NCI-H1092 (cell line): ENCODE measurements around the gene SFXN5.

Source experiments
- DNase-seq: peaks from one replicate; lab custom pipeline; 2025; lab: John Stamatoyannopoulos, UW

SFXN5 gene

GRCh38 chr2:72973566-72974435 is 97.7 kb downstream of the SFXN5 start:
- DNase-seq: peak; percentile 30

GRCh38 chr2:72973137-72973535 is 98.4 kb downstream of the SFXN5 start:
- DNase-seq: no peak

GRCh38 chr2:72972352-72973136 is 99.0 kb downstream of the SFXN5 start:
- no peak for DNase-seq

GRCh38 chr2:72971036-72971435 is 100.5 kb downstream of the SFXN5 start:
- DNase-seq: no peak

GRCh38 chr2:72969706-72970105 is 101.8 kb downstream of the SFXN5 start:
- no peak for DNase-seq

- DNase-seq: no peak
Observed at GRCh38 chr2:72968286-72968685, 103.2 kb downstream of the SFXN5 start.

GRCh38 chr2:72965770-72966450 is 105.6 kb downstream of the SFXN5 start:
- no peak for DNase-seq

GRCh38 chr2:72965016-72965415 is 106.5 kb downstream of the SFXN5 start:
- DNase-seq: no peak

- DNase-seq: no peak
Observed at GRCh38 chr2:72964146-72964525, 107.4 kb downstream of the SFXN5 start.

- no peak for DNase-seq
Observed at GRCh38 chr2:72963423-72964145, 107.9 kb downstream of the SFXN5 start.

GRCh38 chr2:72962911-72963310 is 108.6 kb downstream of the SFXN5 start:
- no peak for DNase-seq

- DNase-seq: no peak
Observed at GRCh38 chr2:72961853-72962468, 109.6 kb downstream of the SFXN5 start.

GRCh38 chr2:72961036-72961720 is 110.3 kb downstream of the SFXN5 start:
- DNase-seq: no peak

GRCh38 chr2:72959995-72960981 is 111.2 kb downstream of the SFXN5 start:
- DNase-seq: no peak

GRCh38 chr2:72959554-72959953 is 112.0 kb downstream of the SFXN5 start:
- no peak for DNase-seq

- DNase-seq: no peak
Observed at GRCh38 chr2:72958542-72959385, 112.7 kb downstream of the SFXN5 start.

GRCh38 chr2:72956936-72957335 is 114.6 kb downstream of the SFXN5 start:
- DNase-seq: no peak

GRCh38 chr2:72956050-72956395 is 115.5 kb downstream of the SFXN5 start:
- DNase-seq: no peak
